Breast epithelium (tissue), 4 donors: ENCODE measurements around the gene NTRK3. TPM values are rescaled to one million over a fixed set of nuclear protein-coding genes. Genes with fewer than 3 reads are reported as not detected.

Experiments used
- DNase-seq, 2 donors: peaks; one replicate each; pipeline ENCODE4 v3.0.0-alpha.2; 2019; ENCODE audit warnings: low spot score in 2 of 2
- H3K27ac ChIP-seq, 2 donors: fragments of 200-600 bp; sonication (generic) in 1 of 2; one replicate each; pipeline ENCODE4 v1.5.1; 2016 to 2019; ENCODE audit warnings: mild to moderate bottlenecking in 1 of 2
- H3K27me3 ChIP-seq, 2 donors: fragments of 200-600 bp; sonication (generic) in 1 of 2; one replicate each; pipeline versions ENCODE4 v1.5.1 to v1.6.0; 2017 to 2019; ENCODE audit warnings: control low read depth in 1 of 2, mild to moderate bottlenecking in 1 of 2
- H3K36me3 ChIP-seq: fragments of 200-600 bp; one replicate; pipeline ENCODE4 v1.5.1; 2019
- H3K4me1 ChIP-seq, 2 donors: fragments of 200-600 bp; sonication (generic); one replicate each; pipeline ENCODE4 v1.5.1; 2016 to 2019; ENCODE audit warnings: control low read depth in 1 of 2
- H3K4me3 ChIP-seq, 3 donors: fragments of 200-600 bp; sonication (generic); 1 replicate in 2 of 3; 2 replicates in 1 of 3; pipeline ENCODE4 v1.5.1; 2016 to 2019; ENCODE audit warnings: mild to moderate bottlenecking in 3 of 3, moderate library complexity in 2 of 3
- H3K9me3 ChIP-seq, 2 donors: fragments of 200-600 bp; sonication (generic) in 1 of 2; one replicate each; pipeline ENCODE4 v1.5.1; 2016 to 2019; ENCODE audit warnings: control low read depth in 1 of 2
- POLR2A ChIP-seq: fragments of 450-650 bp; IDR thresholded peaks from one replicate; pipeline ENCODE4 v1.6.1; 2016; ENCODE audit warnings: antibody characterized with exemption, mild to moderate bottlenecking, moderate library complexity
- POLR2AphosphoS5 ChIP-seq, 3 donors: sonication (generic); formaldehyde crosslinking; IDR thresholded peaks; one replicate each; pipeline ENCODE4 v1.6.1; 2017; ENCODE audit warnings: antibody characterized with exemption in 3 of 3
- intact Hi-C: fragments of 100-400 bp; cut with DNase I; formaldehyde crosslinking; loops from one replicate; pipeline ENCODE4 v1.15.1; 2023; ENCODE audit warnings: low total_unique reads
- total RNA-seq, 3 donors: library from RNA; depleted of rRNA; stranded (reverse); fragments of >200 nt; gene quantifications; one replicate each; pipeline ENCODE4 v1.1.0, GENCODE V29; 2016
- TF ChIP-seq, protein P1 (sequence below), 3 donors: fragments of 450-650 bp; IDR thresholded peaks; one replicate each; pipeline ENCODE4 v1.5.1; 2016 to 2017; ENCODE audit warnings: antibody characterized with exemption in 3 of 3, mild to moderate bottlenecking in 3 of 3, moderate library complexity in 3 of 3

Gene NTRK3
- total RNA-seq, 3 donors from 2014 or later: 1.9 to 23.6 (median 13.8) TPM

GRCh38 chr15:87947560-87947959, 309.0 kb downstream of the NTRK3 start:
- Histone ChIP-seq H3K36me3 (no peaks in the 10 kb centered on the region), H3K4me3 (no peak overlapping the region), H3K9me3 (no peaks in the 10 kb centered on the region), H3K4me1 (no peaks in the 10 kb centered on the region), H3K27ac (no peak overlapping the region), H3K27me3 (no peaks in the 10 kb centered on the region)
- DNase-seq: no peak
- intact Hi-C loops: no loop called here
- no peak for TF ChIP-seq POLR2AphosphoS5 (IDR thresholded peaks at IDR 0.05)
- TF ChIP-seq, protein P1, sequence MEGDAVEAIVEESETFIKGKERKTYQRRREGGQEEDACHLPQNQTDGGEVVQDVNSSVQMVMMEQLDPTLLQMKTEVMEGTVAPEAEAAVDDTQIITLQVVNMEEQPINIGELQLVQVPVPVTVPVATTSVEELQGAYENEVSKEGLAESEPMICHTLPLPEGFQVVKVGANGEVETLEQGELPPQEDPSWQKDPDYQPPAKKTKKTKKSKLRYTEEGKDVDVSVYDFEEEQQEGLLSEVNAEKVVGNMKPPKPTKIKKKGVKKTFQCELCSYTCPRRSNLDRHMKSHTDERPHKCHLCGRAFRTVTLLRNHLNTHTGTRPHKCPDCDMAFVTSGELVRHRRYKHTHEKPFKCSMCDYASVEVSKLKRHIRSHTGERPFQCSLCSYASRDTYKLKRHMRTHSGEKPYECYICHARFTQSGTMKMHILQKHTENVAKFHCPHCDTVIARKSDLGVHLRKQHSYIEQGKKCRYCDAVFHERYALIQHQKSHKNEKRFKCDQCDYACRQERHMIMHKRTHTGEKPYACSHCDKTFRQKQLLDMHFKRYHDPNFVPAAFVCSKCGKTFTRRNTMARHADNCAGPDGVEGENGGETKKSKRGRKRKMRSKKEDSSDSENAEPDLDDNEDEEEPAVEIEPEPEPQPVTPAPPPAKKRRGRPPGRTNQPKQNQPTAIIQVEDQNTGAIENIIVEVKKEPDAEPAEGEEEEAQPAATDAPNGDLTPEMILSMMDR (IDR thresholded peaks at IDR 0.05): no peak
- no peak for TF ChIP-seq POLR2A

DNA sequence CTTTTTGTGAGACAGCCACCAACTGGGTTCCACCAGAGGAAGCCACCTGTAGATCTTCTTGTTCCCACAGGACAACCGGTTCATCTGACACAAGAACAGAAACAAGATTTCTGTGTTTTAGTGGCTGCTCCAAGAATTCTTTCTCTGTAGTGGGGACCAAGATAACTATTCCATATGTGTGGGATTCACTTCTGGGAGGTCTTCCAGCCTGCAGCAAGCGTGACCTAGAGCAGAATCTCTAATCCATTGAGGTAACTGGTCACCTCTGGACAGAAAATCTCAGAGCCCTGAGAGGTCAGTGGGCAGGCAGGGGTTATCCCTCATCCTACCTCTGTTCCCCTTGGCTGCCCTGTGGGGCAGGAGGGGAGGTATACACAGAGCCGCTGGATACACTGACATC, 311.3 kb downstream of the NTRK3 start:
- DNase-seq: no peak
- Histone ChIP-seq H3K4me3 (no peak overlapping the region), H3K27ac (peak overlapping the region; percentile 12 to 71), H3K27me3 (no peaks in the 10 kb centered on the region), H3K36me3 (no peaks in the 10 kb centered on the region), H3K9me3 (no peaks in the 10 kb centered on the region), H3K4me1 (no peaks in the 10 kb centered on the region)
- TF ChIP-seq POLR2A (no peak), POLR2AphosphoS5 (IDR thresholded peaks at IDR 0.05) (no peak)
- TF ChIP-seq, protein P1 (IDR thresholded peaks at IDR 0.05): no peak
- intact Hi-C loops: no loop called here

DNA sequence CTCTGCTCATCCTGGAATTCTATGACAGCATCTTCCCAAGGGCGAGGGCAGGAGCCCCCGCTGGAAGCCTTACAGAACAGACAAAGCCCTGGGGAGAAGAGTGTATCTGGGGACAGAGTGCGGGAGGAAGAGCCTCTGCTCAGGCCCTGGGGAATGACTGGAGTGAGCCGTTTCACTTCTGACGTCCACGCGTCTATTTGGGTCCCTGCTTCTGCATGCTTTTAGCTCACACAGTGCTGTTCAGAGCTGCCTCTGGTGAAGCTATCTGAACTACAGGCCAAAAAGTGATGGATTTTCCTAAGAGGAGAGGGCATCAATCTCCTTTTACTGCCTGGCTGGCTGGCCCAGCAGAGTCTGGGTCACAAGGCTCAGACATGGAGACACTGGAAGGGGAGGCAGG, 311.8 kb downstream of the NTRK3 start:
- Histone ChIP-seq H3K4me1 (peaks cover 0 to 2% of the 10 kb centered on the region in 2 donors), H3K36me3 (no peaks in the 10 kb centered on the region), H3K4me3 (no peak overlapping the region), H3K27ac (peak overlapping the region; percentile 12 to 71), H3K27me3 (no peaks in the 10 kb centered on the region), H3K9me3 (no peaks in the 10 kb centered on the region)
- TF ChIP-seq POLR2A (no peak), POLR2AphosphoS5 (IDR thresholded peaks at IDR 0.05) (no peak)
- TF ChIP-seq, protein P1 (IDR thresholded peaks at IDR 0.05): no peak
- DNase-seq: no peak
- intact Hi-C loops: no loop called here

GRCh38 chr15:87944050-87944449, 312.5 kb downstream of the NTRK3 start:
- intact Hi-C loops: no loop called here
- no peak overlapping the region for H3K4me3 ChIP-seq
- H3K4me1 ChIP-seq: peaks cover 0 to 3% of the 10 kb centered on the region in 2 donors
- H3K27ac ChIP-seq: peak overlapping the region in 1 of 2 donors; percentile 71
- H3K9me3 ChIP-seq: no peaks in the 10 kb centered on the region
- no peak for DNase-seq
- TF ChIP-seq POLR2AphosphoS5 (IDR thresholded peaks at IDR 0.05) (no peak), POLR2A (no peak)
- TF ChIP-seq, protein P1 (IDR thresholded peaks at IDR 0.05): no peak
- H3K36me3 ChIP-seq: no peaks in the 10 kb centered on the region
- no peaks in the 10 kb centered on the region for H3K27me3 ChIP-seq

DNA sequence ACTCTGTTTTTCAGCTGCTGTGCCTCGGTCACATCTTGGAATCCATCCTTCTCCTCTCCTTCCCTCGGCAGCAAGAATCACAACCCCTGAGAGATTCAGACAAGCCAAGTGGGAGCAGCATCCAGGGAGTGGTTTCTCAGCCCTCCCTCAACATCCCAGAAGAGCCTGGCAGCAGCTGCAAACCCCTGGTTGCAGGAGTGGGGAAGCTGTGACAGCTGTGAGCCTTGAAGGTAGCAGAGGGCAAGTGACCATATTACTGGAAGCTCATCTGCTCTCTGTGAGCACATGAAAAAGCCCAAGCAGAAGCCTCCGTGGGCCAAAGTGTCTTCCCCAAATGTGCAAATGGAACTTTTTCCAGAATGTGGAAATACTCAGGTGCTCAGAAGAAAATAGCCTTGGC, 312.9 kb downstream of the NTRK3 start:
- intact Hi-C loops: no loop called here
- no peaks in the 10 kb centered on the region for H3K27me3 ChIP-seq
- TF ChIP-seq POLR2A (no peak), POLR2AphosphoS5 (IDR thresholded peaks at IDR 0.05) (no peak)
- TF ChIP-seq, protein P1 (IDR thresholded peaks at IDR 0.05): no peak
- no peaks in the 10 kb centered on the region for H3K36me3 ChIP-seq
- DNase-seq: no peak
- H3K4me3 ChIP-seq: no peak overlapping the region
- H3K9me3 ChIP-seq: no peaks in the 10 kb centered on the region
- H3K27ac ChIP-seq: peak overlapping the region in 1 of 2 donors; percentile 1
- H3K4me1 ChIP-seq: peaks cover 0 to 3% of the 10 kb centered on the region in 2 donors
